IMR-90 (cell line): Measurements from ENCODE around the gene KCNMA1.

Experiments
- BHLHE40 ChIP-seq: fragments of 150-350 bp; IDR thresholded peaks from 2 replicates; pipeline ENCODE4 v1.6.1; 2016; ENCODE audit warnings: mild to moderate bottlenecking, low read depth, low read length
- CHD1 ChIP-seq: IDR thresholded peaks from 2 replicates; pipeline ENCODE4 v1.6.1; 2012; ENCODE audit warnings: low read depth, low read length, improper control_type of control experiment
- MAFK ChIP-seq: IDR thresholded peaks from 2 replicates; pipeline ENCODE4 v1.6.1; 2012; ENCODE audit warnings: low read depth, low read length, improper control_type of control experiment
- MXI1 ChIP-seq: IDR thresholded peaks from 2 replicates; pipeline ENCODE4 v1.6.1; 2012; ENCODE audit warnings: low read depth, mild to moderate bottlenecking, low read length, moderate library complexity, borderline replicate concordance
- NFE2L2 ChIP-seq: fragments of 150-350 bp; IDR thresholded peaks from 2 replicates; pipeline ENCODE4 v1.6.1; 2016; ENCODE audit warnings: low read depth, mild to moderate bottlenecking, low read length
- POLR2A ChIP-seq: IDR thresholded peaks from 2 replicates; pipeline ENCODE4 v1.6.1; 2012; ENCODE audit warnings: mild to moderate bottlenecking, low read depth, low read length
- RAD21 ChIP-seq: IDR thresholded peaks from 2 replicates; pipeline ENCODE4 v1.6.1; 2012; ENCODE audit warnings: low read length, improper control_type of control experiment
- RCOR1 ChIP-seq: IDR thresholded peaks from 2 replicates; pipeline ENCODE4 v1.6.1; 2012; ENCODE audit warnings: mild to moderate bottlenecking, low read length, improper control_type of control experiment; ENCODE audit not compliant: insufficient replicate concordance
- RFX5 ChIP-seq: IDR thresholded peaks from 2 replicates; pipeline ENCODE4 v1.8.0; 2012; ENCODE audit warnings: low read depth, mild to moderate bottlenecking, low read length, moderate library complexity
- SMC3 ChIP-seq: fragments of 150-350 bp; IDR thresholded peaks from 2 replicates; pipeline ENCODE4 v1.6.1; 2016; ENCODE audit warnings: low read depth, mild to moderate bottlenecking, antibody characterized with exemption, low read length, moderate library complexity
- TF ChIP-seq, protein P1 (sequence below): conservative IDR thresholded peaks from 2 replicates; pipeline ENCODE4 v1.5.1; 2012; ENCODE audit warnings: mild to moderate bottlenecking, low read depth, low read length, improper control_type of control experiment

DNA sequence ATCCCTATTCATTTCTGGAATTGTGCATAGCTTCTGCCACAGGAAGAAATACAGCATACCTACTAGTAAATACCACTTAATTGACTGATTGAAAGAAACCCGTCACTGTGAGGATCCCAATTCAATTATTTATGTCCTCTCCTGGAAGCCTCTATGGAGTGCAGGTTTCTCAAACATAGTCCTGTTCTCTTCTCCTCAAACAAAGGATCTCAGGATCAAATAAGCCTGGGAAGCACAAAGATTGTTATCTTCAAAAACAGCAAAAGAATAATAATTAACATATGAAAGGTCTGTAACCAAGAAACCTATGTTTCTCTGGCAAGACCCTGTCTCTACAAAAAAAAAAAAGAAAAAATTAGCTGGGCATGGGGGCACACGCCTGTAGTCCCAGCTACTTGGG, 127.3 kb downstream of the KCNMA1 start:
- TF ChIP-seq SMC3 (no peak), POLR2A (no peak), NFE2L2 (no peak), BHLHE40 (no peak), MAFK (no peak), RFX5 (no peak), MXI1 (no peak), RAD21 (no peak), RCOR1 (no peak), CHD1 (no peak)
- TF ChIP-seq, protein P1, sequence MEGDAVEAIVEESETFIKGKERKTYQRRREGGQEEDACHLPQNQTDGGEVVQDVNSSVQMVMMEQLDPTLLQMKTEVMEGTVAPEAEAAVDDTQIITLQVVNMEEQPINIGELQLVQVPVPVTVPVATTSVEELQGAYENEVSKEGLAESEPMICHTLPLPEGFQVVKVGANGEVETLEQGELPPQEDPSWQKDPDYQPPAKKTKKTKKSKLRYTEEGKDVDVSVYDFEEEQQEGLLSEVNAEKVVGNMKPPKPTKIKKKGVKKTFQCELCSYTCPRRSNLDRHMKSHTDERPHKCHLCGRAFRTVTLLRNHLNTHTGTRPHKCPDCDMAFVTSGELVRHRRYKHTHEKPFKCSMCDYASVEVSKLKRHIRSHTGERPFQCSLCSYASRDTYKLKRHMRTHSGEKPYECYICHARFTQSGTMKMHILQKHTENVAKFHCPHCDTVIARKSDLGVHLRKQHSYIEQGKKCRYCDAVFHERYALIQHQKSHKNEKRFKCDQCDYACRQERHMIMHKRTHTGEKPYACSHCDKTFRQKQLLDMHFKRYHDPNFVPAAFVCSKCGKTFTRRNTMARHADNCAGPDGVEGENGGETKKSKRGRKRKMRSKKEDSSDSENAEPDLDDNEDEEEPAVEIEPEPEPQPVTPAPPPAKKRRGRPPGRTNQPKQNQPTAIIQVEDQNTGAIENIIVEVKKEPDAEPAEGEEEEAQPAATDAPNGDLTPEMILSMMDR = no peak
